Adipose tissue (tissue), 3 donors: ENCODE measurements around the gene ACACB. TPM values are rescaled to one million over a fixed set of nuclear protein-coding genes. Genes with fewer than 3 reads are reported as not detected.
"Not testable (repeated sequence)": the region's sequence is repeated elsewhere in the genome, so short reads cannot be mapped to it uniquely, and the experiment has no call there.

Experiments used
- H3K27ac ChIP-seq: one replicate; pipeline ENCODE4 v1.5.1; 2013; ENCODE audit warnings: low read depth, low read length
- WGBS, 3 donors: extraction: QIAGEN DNeasy Blood & Tissue Kit; methylation state at CpG; one replicate each; pipeline ENCODE4 v1.1.7; 2013; 5-methylcytosine and 5-hydroxymethylcytosine counted together
- polyA plus RNA-seq, 3 donors: library from polyadenylated mRNA; stranded (reverse); fragments of 200-250 nt; gene quantifications; one replicate each; pipeline ENCODE4 v1.2.3, GENCODE V29; 2013
- donor health status: healthy with polysubstance abuse.
- donor health status: Bipolar disorder and iron deficiency.
- donor health status: healthy.

The ACACB gene
- polyA plus RNA-seq, 3 donors, result 61.3 to 539 (median 237) TPM

DNA sequence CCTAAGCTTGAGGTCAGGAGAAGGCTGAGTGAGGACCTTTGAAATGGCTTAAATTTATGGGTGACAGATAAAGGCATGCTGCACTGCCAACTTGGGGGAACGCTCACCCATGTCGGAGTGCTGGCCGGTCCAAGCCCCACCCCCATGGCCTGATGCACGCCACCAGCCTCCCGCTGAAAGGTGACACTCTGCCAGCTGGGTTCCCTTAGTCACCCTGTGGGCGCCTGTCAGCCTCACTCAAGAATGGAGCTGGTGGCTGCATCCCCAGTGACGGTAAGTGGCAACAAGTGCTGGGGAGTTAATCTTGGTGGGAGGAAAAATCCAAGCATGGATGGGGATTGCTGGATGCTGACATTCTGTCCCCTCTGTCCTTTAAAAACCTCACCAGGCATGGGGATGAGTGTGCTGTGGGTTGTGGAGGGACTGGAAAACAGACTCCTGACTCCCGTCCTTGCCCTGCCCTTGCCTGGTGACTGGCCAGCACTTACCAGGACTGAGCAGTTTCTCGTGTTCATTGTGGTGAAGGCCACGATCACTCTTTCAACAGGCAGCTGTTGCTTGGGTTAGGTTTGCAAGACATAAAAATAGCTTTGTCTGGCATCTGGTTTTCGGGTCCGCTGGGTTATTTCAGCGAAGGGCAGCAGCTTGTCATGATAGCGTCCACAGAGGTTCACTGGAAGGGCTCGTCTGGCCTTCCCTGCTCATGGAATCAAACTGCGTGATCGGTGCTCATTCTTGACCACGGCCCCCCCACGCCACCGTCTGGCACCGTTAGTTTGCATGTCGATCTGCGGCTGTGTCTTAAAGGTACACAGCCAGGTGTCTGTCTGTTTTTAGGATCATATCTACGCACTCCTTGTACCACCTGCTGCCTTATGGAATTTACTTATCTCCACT, 15.0 kb downstream of the ACACB start:
- no peak overlapping the region for H3K27ac ChIP-seq
- 23 to 69% (median 64%) methylated on average over 24 of the region's 24 CpGs for WGBS, 3 donors

DNA sequence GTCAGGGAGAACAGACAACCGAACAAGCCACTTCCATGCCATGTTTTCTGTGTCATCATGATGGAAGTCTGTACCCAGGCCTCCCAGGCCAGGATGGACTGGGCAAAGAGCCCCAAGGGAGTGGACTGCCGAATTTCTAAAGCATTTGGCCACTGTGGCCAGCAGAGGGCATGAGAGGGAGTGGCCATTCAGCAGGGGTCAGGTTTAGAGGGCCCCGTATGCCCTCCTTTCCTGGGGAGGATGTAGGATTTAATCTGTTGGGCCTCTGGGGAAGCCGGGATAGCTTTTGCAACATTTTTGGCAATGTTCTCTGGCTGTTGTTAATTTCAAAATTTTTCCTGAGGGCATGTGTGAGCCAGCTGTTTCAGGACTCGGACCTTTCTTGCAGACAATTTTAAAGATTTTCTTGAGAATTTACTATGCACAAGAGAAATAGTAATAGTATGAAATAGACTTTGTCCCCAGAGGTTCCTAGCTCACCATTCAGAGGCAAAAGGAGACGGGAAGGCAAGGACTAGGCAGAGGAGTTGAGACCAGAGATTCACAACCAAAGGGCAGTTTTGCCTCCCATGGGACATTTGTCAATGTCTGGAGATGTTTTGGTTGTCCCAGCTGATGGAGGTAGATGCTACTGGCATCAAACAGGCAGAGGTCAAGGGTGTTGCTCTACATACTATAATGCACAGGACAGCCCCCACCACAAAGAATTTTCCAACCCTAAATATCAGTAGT, 18.0 kb downstream of the ACACB start:
- no peak overlapping the region for H3K27ac ChIP-seq
- WGBS, 3 donors, result 31 to 49% (median 32%) methylated on average over 6 of the region's 6 CpGs

DNA sequence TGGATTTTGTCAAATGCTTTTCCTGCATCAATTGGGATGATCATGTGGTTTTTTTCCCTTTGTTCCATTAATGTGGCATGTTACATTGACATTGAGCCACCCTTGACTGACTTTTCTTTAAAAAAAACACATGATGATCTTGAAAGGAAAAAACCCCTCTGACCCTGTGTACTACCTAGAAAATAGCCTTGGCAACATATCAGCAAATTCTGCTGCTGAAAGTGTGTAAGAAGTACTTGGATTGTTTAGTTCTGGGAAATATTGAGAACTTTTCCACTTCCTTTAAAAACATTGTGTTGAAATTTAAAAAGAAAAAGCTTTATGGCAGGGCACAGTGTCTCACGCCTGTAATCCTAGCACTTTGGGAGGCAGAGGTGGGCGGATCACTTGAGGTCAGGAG, 20.7 kb downstream of the ACACB start:
- WGBS, 3 donors, result 49 to 78% (median 67%) methylated on average over 2 of the region's 2 CpGs
- H3K27ac ChIP-seq, result no peak overlapping the region

GRCh38 chr12:109139360-109139759, 23.0 kb downstream of the ACACB start:
- H3K27ac ChIP-seq, result no peak overlapping the region
- 76 to 87% (median 86%) methylated on average over 9 of the region's 9 CpGs for WGBS, 3 donors

DNA sequence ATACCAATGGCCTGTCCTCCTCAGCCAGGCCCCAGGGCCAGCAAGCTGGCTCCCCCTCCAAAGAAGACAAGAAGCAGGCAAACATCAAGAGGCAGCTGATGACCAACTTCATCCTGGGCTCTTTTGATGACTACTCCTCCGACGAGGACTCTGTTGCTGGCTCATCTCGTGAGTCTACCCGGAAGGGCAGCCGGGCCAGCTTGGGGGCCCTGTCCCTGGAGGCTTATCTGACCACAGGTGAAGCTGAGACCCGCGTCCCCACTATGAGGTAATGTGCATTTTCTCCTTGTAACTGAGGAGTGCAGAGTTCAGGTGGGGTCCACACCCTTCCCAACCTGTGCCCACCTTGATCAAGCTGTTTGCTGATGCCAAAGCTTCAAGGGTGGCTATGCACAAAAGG, 23.4 kb downstream of the ACACB start:
- H3K27ac ChIP-seq, result no peak overlapping the region
- WGBS, 3 donors, result 70 to 81% (median 77%) methylated on average over 7 of the region's 7 CpGs

- no peak overlapping the region for H3K27ac ChIP-seq
- WGBS, 3 donors, result 43 to 86% (median 73%) methylated on average over 4 of the region's 4 CpGs
Observed at GRCh38 chr12:109140560-109140959, 24.2 kb downstream of the ACACB start.

- 45 to 63% (median 53%) methylated on average over 4 of the region's 4 CpGs for WGBS, 3 donors
- H3K27ac ChIP-seq, result no peak overlapping the region
Observed at GRCh38 chr12:109144224-109144623, 27.8 kb downstream of the ACACB start.

DNA sequence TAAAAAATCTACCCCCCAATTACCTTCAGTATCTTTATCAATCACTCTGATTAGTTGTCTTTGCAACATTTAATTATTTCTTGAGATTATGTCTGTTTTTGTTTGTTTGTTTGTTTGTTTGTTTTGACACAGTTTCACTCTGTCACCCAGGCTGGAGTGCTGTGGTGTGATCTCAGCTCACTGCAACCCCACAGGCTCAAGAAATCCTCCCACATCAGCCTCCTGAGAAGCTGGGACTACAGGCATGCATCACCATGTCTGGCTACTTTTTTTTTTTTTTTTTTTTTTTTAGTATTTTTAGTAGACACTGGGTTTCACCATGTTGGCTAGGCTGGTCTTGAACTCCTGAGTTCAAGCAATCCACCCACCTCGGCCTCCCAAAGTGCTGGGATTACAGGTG, 30.7 kb downstream of the ACACB start:
- 75 to 92% (median 86%) methylated on average over 1 of the region's 1 CpG for WGBS, 3 donors
- H3K27ac ChIP-seq, result not testable (repeated sequence)

GRCh38 chr12:109147954-109148353, 31.6 kb downstream of the ACACB start:
- 36 to 43% (median 42%) methylated on average over 2 of the region's 2 CpGs for WGBS, 3 donors

GRCh38 chr12:109150124-109150640, 33.8 kb downstream of the ACACB start:
- no peak overlapping the region for H3K27ac ChIP-seq

More at GRCh38 chr12:109147954-109148353, 31.6 kb downstream of the ACACB start:
- no peak overlapping the region for H3K27ac ChIP-seq

GRCh38 chr12:109151457-109151856, 35.1 kb downstream of the ACACB start:
- no peak overlapping the region for H3K27ac ChIP-seq
- 87 to 93% (median 92%) methylated on average over 4 of the region's 4 CpGs for WGBS, 3 donors

More at GRCh38 chr12:109150124-109150640, 33.8 kb downstream of the ACACB start:
- 63 to 94% (median 90%) methylated on average over 9 of the region's 9 CpGs for WGBS, 3 donors

GRCh38 chr12:109153821-109154441, 37.5 kb downstream of the ACACB start:
- H3K27ac ChIP-seq, result no peak overlapping the region
- 23 to 40% (median 29%) methylated on average over 18 of the region's 18 CpGs for whole genome bisulfite sequencing, 3 donors

DNA sequence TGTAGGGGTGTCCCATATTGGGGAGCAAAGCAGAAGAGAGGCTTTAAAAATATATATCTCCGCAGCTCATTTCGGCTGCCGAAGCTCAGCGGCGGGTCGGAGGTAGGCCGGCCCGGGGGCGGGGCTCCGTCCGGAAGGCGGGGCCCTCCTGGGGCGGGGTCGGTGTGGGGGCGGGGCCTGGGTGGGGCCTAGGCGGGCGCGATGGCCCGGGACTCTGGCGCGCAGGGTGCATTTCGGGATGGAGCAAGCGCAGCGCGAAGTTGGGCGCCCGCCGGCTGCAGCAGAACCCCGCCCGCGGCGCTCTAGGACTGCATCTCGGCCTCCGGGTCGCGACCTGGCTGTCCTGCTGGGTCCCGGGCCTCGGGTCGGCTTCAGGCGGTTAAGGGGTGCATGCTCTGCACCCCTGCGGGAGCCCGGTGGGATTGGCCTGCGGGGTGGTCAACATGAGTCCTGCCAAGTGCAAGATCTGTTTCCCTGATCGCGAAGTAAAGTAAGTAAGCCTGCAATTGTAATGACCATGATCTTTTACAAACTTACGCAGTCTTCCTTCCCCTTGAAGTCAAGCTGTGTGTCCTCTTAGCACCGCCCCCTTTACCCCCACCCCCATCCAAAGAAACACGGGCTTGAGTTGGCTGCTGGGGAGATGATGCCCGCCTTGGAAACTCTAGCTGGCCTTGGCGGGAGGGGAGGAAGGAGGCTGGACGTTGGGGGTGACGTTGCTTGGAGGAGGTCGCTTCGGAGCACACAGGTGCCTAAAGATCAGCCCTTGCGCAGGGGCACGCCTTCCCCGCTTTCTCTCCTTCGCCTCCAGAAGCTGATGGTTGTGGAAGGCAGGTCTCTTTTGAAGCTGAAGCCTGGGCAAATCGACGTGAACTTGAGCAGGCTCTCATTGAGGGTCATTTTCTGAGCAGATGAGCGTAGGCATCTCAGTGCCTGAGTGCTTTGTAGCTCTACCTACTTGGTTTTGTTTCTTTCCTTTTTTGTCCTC, 38.4 kb downstream of the ACACB start:
- 1 to 4% (median 1%) methylated on average over 60 to 61 of the region's 61 CpGs for WGBS, 3 donors
- no peak overlapping the region for H3K27ac ChIP-seq

DNA sequence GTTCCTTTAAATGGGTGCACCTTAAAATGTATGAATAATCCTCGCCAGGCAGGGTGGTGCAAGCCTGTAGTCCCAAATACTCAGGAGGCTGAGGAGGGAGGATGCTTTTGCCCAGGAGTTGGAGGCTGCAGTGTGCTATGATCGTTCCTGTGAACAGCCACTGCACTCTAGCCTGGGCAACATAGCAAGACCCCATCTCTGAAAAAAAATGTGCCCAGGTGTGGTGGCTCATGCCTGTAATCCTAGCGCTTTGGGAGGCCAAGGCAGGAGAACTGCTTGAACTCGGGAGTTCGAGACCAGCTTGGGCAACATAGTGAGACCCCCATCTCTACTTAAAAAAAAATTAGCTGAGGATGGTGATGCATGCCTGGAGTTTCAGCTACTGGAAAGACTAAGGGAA, 39.6 kb downstream of the ACACB start:
- WGBS, 3 donors, result 83 to 96% (median 89%) methylated on average over 5 of the region's 5 CpGs
- H3K27ac ChIP-seq, result no peak overlapping the region

DNA sequence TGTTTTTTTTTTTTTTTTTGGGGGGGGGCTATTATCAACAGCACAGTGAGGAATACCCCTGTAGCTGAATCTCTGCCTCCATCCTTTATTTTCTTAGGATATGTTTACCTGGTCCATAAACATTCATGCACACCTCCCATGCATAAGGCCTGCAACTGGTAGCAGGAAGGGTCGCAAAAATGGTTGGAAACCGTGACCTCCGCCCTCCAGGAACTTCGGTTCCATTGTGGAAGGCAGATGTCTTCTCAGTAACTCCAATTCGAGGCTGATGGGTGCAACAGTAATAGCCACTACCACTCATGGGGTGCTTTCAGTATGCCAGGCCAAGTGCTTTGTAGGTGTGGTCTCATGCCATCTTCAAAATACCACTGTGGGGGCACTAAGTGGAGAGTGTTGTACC, 40.2 kb downstream of the ACACB start:
- no peak overlapping the region for H3K27ac ChIP-seq
- WGBS, 3 donors, result 75 to 90% (median 87%) methylated on average over 5 of the region's 5 CpGs

DNA sequence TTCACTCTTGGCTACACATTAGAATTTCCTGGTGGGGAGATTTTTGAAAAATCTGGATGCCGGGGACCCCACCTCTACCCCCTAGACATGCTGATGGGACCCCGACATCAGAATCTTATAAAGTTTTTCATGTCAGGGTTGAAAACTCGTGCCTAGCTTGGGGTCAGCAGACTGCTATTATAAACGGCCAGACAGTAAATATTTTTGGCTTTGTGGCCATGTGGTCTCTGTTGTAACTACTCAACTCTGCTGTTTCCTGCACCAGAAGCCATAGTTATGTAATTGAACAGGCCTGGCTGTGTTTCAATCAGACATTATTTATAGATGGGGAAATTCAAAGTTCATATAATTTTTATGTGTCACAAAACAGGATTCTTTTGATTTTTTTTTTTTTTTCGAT, 41.6 kb downstream of the ACACB start:
- no peak overlapping the region for H3K27ac ChIP-seq
- WGBS, 3 donors, result 17 to 48% (median 20%) methylated on average over 5 of the region's 5 CpGs

GRCh38 chr12:109160433-109160832, 44.0 kb downstream of the ACACB start:
- 26 to 64% (median 61%) methylated on average over 7 of the region's 7 CpGs for WGBS, 3 donors
- no peak overlapping the region for H3K27ac ChIP-seq

DNA sequence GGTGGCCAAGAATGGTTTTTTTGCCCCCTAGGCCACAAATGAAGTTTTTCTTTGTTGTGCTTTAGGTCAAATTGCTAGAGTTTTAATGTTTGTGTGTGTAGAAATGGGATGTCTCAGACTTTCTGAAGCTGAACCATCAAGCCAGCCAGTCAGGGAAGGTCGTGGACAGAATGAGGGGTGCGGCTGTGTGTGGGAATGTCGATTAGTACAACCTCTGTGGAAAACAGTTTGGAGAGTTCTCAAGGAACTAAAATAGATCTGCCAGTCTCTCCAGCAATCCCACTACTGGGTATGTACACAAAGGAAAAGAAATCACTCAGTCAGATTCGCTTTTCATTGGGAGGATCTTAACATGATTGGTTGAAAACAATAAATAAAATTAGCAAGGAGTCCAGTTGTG, 44.5 kb downstream of the ACACB start:
- WGBS, 3 donors, result 39 to 75% (median 55%) methylated on average over 4 of the region's 4 CpGs
- no peak overlapping the region for H3K27ac ChIP-seq
